ENCODE results near the gene GPRIN2. TPM values are rescaled to one million over a fixed set of nuclear protein-coding genes. Genes with fewer than 3 reads are reported as not detected.

GPRIN2 gene
- total RNA-seq, 4 donors from 2014 or later, result 0.46 to 0.50 TPM; not detected in 2

DNA sequence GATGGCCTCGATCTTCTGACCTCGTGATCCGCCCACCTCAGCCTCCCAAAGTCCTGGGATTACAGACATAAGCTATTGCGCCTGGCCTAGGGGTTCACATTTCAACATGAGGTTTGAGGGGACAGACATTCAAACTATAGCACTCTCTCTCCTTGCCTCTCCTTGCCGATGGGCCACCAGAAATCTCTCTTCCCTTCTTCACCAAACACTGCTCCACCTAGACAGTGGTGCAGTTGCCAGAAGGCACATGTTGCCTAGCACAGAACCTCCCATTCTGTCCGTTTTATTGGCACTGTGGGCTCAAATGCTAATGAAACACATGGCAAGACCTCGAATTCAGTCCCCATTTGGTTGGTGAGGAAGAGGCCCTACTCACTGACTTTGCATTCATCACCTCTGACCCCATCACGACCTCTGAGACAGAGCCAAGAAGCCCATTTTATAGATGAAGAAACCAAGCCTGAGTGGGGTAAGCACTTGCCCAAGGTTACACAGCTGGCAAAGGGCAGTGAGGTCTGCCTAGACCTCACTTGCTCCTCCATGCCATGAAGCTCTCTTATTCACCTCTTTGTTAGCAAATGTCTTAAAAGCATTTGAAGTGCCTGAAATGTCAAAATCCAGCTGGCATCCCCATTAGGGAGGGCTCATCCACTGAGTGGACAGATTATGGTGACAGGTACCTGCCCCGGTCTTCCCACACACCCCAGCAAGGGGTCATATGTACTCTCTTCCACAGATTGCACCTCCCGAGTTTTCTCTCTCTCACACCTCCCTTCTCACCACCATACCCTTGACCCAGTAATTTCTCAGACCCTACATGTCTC, 34.0 kb downstream of the GPRIN2 start:
- TF ChIP-seq, protein P1, sequence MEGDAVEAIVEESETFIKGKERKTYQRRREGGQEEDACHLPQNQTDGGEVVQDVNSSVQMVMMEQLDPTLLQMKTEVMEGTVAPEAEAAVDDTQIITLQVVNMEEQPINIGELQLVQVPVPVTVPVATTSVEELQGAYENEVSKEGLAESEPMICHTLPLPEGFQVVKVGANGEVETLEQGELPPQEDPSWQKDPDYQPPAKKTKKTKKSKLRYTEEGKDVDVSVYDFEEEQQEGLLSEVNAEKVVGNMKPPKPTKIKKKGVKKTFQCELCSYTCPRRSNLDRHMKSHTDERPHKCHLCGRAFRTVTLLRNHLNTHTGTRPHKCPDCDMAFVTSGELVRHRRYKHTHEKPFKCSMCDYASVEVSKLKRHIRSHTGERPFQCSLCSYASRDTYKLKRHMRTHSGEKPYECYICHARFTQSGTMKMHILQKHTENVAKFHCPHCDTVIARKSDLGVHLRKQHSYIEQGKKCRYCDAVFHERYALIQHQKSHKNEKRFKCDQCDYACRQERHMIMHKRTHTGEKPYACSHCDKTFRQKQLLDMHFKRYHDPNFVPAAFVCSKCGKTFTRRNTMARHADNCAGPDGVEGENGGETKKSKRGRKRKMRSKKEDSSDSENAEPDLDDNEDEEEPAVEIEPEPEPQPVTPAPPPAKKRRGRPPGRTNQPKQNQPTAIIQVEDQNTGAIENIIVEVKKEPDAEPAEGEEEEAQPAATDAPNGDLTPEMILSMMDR (IDR thresholded peaks at IDR 0.05), result no peak
- DNase-seq (ENCODE audit: low spot score), result peak; percentile 20
- ATAC-seq (ENCODE audit: low FRiP score), result no peak

DNA sequence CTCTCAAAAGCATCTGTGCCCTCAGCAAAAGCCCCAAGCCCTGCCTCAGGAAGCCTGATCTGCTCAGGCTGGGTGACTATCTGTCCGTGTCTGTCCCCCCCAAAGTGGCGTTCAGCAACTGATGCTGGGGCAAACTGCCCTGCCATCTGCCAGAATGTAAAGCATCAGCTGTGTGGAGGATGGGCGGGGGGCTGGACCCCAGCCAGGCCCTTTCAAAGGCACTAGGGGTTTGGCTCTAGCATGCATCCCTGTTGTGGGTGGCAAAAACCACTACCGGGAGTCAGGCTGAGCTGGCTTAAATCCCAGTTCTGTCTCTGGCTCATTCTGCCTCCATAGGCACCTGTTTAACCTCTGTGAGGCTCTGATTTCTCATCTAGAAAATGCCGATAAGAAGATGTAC, 35.5 kb downstream of the GPRIN2 start:
- no peak for DNase-seq (ENCODE audit: low spot score)

DNA sequence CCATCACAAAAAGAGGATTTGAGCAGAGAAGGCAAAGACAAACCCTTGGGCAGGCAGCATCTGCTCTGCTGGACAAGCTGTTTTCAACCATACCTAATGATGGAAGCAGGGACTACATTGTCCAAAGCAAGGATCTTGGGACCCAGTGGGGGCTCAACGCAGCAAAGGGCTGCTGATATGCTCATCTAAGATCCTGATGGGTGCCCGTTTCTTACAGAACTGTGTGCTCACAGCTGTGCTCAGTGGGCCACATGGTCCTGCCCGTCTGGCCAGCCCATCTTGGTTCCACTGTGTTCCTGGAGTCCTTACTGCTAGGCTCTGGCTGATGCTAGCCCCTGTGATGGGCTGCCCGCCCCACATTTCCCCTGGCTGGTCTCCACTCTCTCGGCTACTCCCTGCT, 36.1 kb downstream of the GPRIN2 start:
- DNase-seq (ENCODE audit: low spot score) (no peak), ATAC-seq (ENCODE audit: low FRiP score) (no peak)
- TF ChIP-seq, protein P1 (IDR thresholded peaks at IDR 0.05), result no peak

More for the DNA sequence above, 35.5 kb downstream of the GPRIN2 start:
- TF ChIP-seq, protein P1 (IDR thresholded peaks at IDR 0.05), result no peak
- ATAC-seq (ENCODE audit: low FRiP score), result no peak

DNA sequence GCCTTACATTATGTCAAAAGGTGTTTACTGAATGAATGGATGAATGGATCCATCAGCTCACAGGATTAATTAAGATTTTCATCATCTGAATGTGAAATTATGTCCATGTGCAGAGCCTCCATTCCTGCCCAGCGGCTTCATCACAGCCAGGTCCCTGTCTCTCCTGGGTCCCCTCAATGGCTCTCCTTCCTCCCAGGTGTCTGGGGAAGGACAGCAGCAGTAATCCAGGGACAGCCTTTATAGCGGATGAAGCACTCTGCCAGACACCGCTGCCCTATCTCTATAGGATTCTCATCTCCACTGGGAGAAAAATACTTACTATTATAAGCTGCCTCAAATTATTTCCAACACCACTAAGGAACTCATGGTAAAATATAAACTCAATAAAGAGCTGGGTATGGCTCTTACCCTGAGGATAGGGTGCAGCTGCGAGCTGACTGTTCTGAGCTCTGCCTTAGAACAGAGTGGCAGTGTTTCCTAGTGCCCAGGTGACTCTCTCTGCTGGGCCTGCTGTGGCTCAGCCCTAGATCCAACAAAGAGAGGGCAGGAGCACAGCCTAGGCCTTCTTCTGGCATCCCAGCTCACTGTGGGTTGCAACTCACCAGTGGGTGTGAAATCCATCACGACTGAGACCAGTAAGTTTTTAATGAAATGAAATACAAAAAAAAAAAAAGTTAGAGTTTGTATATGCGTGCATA, 38.3 kb downstream of the GPRIN2 start:
- DNase-seq (ENCODE audit: low spot score), result no peak
- ATAC-seq (ENCODE audit: low FRiP score), result no peak
- TF ChIP-seq, protein P1 (IDR thresholded peaks at IDR 0.05), result no peak

DNA sequence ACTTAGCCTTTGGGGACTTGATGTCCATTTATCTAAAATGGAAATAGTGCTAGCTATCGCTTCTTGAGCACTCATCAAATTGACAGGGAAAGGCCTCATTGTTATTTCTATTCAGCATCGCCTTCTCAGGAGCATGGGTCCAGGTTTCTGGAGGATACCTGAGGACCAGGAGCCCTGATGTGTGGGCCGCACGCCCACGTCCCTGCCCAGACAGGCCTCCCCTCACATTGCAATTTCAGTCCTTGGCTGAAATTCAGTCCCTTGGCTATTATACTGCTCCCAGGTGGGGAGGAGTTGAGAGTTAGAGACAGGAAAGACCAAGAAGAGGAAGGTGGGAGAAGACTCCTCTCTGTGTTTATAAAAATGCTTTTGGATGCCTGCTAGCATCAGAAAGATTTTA, 38.9 kb downstream of the GPRIN2 start:
- DNase-seq (ENCODE audit: low spot score), result no peak
- no peak for ATAC-seq (ENCODE audit: low FRiP score)
- TF ChIP-seq, protein P1 (IDR thresholded peaks at IDR 0.05), result no peak

DNA sequence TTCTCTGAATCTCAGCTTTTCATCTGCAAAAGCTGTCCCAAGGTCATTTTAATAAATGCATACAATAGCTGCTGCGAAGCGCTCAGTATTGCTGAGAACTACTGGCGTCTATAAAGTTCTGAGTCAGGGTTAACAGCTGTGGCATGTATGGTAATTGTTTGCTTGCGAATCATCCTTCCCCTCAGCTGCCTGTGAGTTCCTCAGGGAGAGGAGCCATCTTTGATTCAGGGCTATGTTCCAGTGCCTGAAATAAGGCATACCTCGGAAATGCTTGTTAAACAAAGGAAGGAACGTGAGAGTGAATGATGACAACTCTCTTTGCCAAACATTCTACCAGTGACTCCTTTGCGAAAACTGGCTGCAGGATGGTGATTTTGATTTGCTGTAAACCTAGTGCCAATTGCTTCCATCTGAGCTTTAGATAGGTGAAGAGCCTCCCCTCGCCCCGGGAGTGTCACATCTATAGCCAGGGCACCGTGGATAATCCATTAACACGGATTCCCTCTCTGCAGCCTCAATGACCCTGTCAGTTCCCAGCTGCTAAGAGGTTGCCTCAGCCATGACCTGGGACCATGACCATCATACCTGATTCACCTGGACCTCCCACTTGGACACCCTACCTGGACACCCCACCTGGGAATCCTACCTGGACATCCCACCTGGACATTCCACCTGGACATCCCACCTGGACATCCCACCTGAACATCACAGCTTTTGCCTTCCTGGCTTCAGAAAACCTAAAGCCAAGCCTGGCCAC, 39.6 kb downstream of the GPRIN2 start:
- TF ChIP-seq, protein P1 (IDR thresholded peaks at IDR 0.05), result no peak
- no peak for DNase-seq (ENCODE audit: low spot score)
- no peak for ATAC-seq (ENCODE audit: low FRiP score)

Data from omental fat pad (tissue), 4 donors.